Fibroblast of villous mesenchyme (primary cell): ENCODE measurements around the gene COL20A1. TPM values are rescaled to one million over a fixed set of nuclear protein-coding genes. Genes with fewer than 3 reads are reported as not detected.

Source experiments
- DNase-seq: peaks from one replicate; pipeline ENCODE4 v3.0.0-alpha.2; 2010; ENCODE audit warnings: low read depth
- H3K4me3 ChIP-seq: 2 replicates; pipeline ENCODE4 v1.5.1; 2011; ENCODE audit warnings: low read depth, mild to moderate bottlenecking, low read length
- total RNA-seq: library from RNA; depleted of rRNA; stranded (reverse); fragments of >200 nt; gene quantifications from 2 replicates; pipeline ENCODE4 v1.2.3, GENCODE V29; 2012
- TF ChIP-seq, protein P1 (sequence below): IDR thresholded peaks from 2 replicates; pipeline ENCODE4 v1.5.1; 2012; ENCODE audit warnings: low read depth, mild to moderate bottlenecking, low read length; ENCODE audit not compliant: insufficient read depth

Gene COL20A1
- total RNA-seq, 1 donor = under 0.01 TPM

DNA sequence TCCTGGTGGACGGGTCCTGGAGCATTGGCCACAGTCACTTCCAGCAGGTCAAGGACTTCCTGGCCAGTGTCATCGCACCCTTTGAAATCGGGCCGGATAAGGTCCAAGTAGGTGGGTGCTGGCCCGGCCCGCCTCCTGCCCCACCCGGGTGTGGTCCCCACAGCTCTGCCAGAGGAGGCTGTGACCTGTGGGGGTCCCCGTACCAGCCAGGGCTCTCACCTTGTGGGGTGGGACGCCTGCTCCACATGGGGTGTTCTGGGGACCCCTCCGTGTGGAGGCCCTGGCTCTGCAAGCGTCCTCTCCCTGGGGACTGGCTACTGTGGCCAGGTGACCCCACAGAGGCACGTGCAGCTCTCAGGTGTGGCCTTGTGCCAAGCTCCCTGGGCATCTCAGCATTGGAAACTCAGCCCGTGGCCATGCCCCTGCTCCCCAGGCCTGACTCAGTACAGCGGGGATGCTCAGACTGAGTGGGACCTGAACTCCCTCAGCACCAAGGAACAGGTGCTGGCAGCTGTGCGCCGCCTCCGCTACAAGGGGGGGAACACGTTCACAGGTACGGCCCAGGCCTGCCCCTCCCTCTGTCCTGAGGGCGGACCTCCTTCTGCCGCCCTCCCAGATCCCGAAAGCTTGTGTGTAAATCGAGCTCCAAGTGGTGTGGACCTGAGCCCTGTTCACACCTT, 14.7 kb downstream of the COL20A1 start:
- no peak overlapping the region for H3K4me3 ChIP-seq
- DNase-seq = no peak
- TF ChIP-seq, protein P1, sequence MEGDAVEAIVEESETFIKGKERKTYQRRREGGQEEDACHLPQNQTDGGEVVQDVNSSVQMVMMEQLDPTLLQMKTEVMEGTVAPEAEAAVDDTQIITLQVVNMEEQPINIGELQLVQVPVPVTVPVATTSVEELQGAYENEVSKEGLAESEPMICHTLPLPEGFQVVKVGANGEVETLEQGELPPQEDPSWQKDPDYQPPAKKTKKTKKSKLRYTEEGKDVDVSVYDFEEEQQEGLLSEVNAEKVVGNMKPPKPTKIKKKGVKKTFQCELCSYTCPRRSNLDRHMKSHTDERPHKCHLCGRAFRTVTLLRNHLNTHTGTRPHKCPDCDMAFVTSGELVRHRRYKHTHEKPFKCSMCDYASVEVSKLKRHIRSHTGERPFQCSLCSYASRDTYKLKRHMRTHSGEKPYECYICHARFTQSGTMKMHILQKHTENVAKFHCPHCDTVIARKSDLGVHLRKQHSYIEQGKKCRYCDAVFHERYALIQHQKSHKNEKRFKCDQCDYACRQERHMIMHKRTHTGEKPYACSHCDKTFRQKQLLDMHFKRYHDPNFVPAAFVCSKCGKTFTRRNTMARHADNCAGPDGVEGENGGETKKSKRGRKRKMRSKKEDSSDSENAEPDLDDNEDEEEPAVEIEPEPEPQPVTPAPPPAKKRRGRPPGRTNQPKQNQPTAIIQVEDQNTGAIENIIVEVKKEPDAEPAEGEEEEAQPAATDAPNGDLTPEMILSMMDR = no peak

DNA sequence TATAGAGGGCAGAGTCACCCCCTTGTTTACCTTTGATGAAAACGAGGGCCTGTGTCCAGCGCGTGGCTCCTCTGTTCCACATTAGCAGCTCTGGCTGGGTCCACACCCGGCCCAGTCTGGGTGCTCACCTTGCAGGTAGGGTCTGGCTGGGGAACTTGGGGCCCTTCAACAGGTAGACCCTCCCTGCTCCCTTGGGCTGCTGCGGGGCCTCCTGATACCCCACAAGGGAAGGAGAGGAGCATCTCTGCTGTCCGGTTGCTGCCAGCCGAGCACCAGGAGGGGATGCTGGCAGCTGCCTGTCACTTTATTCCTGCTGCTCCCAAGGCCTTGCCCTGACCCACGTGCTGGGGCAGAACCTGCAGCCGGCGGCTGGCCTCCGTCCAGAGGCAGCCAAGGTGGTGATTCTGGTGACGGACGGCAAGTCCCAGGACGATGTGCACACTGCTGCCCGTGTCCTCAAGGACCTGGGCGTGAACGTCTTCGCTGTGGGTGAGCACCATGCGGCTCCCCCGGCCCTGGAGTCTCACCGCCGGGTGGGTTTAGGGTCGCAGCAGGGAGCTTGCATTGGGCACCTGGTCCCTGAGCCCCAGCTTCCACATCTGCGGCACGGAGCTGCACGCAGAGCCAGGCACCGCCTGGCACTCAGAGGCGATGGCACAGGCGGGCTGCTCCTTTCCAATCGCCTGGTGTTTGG, 15.4 kb downstream of the COL20A1 start:
- no peak for DNase-seq
- TF ChIP-seq, protein P1 = no peak
- H3K4me3 ChIP-seq = no peak overlapping the region

DNA sequence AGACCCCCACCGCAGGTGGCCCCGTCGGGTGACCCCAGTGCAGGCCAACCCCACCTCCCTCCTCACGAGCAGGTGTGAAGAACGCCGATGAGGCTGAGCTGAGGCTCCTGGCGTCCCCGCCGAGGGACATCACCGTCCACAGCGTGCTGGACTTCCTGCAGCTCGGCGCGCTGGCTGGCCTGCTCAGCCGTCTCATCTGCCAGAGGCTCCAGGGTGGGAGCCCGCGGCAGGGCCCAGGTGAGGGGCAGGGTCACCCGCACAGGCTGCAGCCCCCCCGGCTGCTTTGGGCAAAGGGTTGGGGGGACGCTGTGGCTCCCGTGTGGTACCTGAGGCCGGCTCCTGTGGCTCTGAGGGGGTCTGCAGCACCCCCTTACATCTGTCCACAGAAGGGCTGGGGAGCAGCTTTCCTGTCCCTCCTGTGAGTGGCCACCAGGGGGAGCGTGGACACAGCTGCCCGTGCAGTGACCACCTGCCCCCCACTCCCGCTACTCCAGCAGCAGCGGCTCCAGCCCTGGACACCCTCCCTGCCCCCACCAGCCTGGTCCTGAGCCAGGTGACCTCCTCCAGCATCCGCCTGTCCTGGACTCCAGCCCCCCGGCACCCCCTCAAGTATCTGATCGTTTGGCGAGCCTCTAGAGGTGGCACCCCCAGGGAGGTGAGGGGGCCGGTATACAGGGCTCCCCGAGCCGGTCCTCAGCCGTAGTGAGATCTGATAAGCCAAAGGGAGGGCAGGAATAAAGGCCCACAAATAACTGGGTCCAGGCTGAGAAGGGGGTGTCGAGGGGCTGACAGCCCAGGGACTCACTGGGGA, 16.5 kb downstream of the COL20A1 start:
- no peak overlapping the region for H3K4me3 ChIP-seq
- TF ChIP-seq, protein P1 = peak; percentile 78
- DNase-seq = peak; percentile 28

DNA sequence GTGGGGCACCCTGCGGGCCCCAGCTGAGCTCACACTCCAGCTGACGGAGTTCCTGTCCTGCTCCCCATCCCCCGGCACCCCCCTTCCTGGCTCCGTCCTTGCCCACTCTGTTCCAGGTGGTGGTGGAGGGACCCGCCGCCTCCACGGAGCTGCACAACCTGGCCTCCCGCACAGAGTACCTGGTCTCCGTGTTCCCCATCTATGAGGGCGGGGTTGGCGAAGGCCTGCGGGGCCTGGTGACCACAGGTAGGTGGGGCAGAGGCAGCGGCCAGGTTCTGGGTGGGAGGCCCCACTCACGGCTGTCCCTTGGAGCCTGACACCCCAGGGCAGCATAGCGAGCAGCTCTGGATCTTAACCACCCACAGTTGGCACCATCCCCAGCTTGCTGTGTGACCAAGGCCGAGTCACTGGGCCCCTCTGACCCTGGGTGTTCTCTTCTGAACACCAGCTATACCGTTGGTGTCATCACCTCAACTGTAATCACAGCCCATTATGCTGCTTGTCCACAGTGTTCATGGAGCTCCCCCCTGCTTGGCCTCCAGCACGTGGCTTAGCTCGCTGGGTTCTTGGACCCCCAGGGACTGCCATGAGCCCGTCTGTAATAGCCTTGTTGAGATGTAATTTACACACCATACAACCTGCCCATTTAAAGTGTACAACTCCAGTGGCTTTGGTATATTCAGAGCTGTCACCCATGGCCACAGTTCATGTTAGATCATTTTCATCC, 17.4 kb downstream of the COL20A1 start:
- H3K4me3 ChIP-seq = no peak overlapping the region
- DNase-seq = no peak
- TF ChIP-seq, protein P1 = no peak

DNA sequence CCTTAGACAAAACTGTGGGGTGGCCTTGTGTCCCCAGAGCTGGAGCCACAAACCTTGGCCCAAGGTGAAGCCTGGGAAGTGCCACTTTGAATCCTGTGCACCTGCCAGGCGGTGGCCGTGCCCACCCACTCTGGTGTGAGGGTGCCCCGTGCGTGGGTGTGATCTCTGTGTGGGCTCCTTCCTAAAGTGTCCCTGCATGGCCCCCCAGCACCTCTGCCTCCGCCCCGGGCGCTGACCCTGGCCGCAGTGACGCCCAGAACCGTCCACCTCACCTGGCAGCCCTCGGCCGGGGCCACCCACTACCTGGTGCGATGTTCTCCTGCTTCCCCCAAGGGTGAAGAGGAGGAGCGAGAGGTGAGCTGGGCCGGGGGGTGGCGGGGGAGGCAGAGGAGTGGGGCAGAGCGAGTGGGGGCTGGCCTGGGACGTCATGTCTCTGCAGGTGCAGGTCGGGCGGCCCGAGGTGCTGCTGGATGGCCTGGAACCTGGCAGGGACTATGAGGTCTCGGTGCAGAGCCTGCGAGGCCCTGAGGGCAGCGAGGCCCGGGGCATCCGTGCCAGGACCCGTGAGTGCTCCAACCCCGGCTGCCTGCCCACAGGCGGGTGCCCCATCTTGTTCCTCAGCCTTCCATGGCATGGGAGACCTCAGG, 18.3 kb downstream of the COL20A1 start:
- DNase-seq = no peak
- TF ChIP-seq, protein P1 = no peak
- no peak overlapping the region for H3K4me3 ChIP-seq

DNA sequence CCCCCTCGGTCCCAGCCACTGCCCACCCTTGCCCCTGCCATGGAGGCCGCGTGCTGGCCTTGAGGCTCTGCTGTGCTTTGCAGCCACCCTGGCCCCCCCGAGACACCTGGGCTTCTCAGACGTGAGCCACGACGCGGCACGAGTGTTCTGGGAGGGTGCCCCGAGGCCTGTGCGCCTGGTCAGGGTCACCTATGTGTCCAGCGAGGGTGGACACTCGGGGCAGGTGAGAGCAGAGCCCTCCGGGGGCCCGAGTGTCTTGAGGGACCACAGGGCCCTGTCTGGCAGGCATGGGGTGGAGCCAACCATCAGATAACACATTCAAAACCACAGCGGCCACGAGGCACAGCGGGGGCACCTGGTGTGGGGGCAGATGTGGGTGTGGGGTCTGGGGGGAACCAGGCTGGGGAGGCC, 18.9 kb downstream of the COL20A1 start:
- no peak for DNase-seq
- H3K4me3 ChIP-seq = no peak overlapping the region

More for the DNA sequence above, 18.9 kb downstream of the COL20A1 start:
- TF ChIP-seq, protein P1 = no peak
